Spleen (tissue), 11 donors: ENCODE measurements around the gene SCLT1. TPM values are rescaled to one million over a fixed set of nuclear protein-coding genes. Genes with fewer than 3 reads are reported as not detected.

Experiments used
- DNase-seq: peaks from one replicate; pipeline ENCODE4 v3.0.0-alpha.2; 2020
- H3K27ac ChIP-seq, 8 donors: fragments of 200-600 bp; sonication (generic) in 7 of 8; 1 replicate in 4 of 8; 2 replicates in 4 of 8; pipeline versions ENCODE4 v1.5.0 to v1.8.0; 2016 to 2021; ENCODE audit warnings: inconsistent platforms in 4 of 8, mild to moderate bottlenecking in 4 of 8, moderate library complexity in 1 of 8
- H3K27me3 ChIP-seq, 7 donors: fragments of 200-600 bp; sonication (generic) in 6 of 7; replicated peaks in 1 of 7; 1 replicate in 4 of 7; 2 replicates in 3 of 7; pipeline versions ENCODE4 v1.5.0 to v1.8.0; 2016 to 2021; ENCODE audit warnings: inconsistent platforms in 3 of 7, mild to moderate bottlenecking in 1 of 7
- H3K36me3 ChIP-seq, 6 donors: fragments of 200-600 bp; sonication (generic) in 5 of 6; 1 replicate in 4 of 6; 2 replicates in 2 of 6; pipeline versions ENCODE4 v1.5.0 to v1.8.0; 2016 to 2021; ENCODE audit warnings: inconsistent platforms in 2 of 6
- H3K4me1 ChIP-seq, 6 donors: fragments of 200-600 bp; sonication (generic) in 5 of 6; 1 replicate in 3 of 6; 2 replicates in 3 of 6; pipeline versions ENCODE4 v1.5.0 to v1.8.0; 2016 to 2021; ENCODE audit warnings: inconsistent platforms in 3 of 6
- H3K4me3 ChIP-seq, 8 donors: fragments of 200-600 bp; sonication (generic) in 7 of 8; 1 replicate in 4 of 8; 2 replicates in 4 of 8; pipeline versions ENCODE4 v1.5.0 to v1.8.0; 2016 to 2021; ENCODE audit warnings: inconsistent platforms in 4 of 8, mild to moderate bottlenecking in 4 of 8, moderate library complexity in 2 of 8
- H3K9me3 ChIP-seq, 8 donors: fragments of 200-600 bp; sonication (generic) in 7 of 8; 1 replicate in 4 of 8; 2 replicates in 4 of 8; pipeline versions ENCODE4 v1.5.0 to v1.8.0; 2016 to 2021; ENCODE audit warnings: inconsistent platforms in 4 of 8
- CTCF ChIP-seq, 11 experiments: fragments of 200-600 bp in 7 of 11; fragments of 450-650 bp in 4 of 11; sonication (generic) in 4 of 11; IDR thresholded peaks in 8 of 11; conservative IDR thresholded peaks in 3 of 11; 1 replicate in 7 of 11; 2 replicates in 4 of 11; pipeline versions ENCODE4 v1.4.0 to v1.8.0; 2016 to 2021; ENCODE audit warnings: antibody characterized with exemption in 11 of 11, inconsistent platforms in 4 of 11, mild to moderate bottlenecking in 1 of 11
- POLR2A ChIP-seq, 3 donors: fragments of 450-650 bp; IDR thresholded peaks; one replicate each; pipeline ENCODE4 v1.5.1; 2017; ENCODE audit warnings: antibody characterized with exemption in 3 of 3, mild to moderate bottlenecking in 1 of 3
- POLR2AphosphoS5 ChIP-seq, 3 donors: sonication (generic); formaldehyde crosslinking; IDR thresholded peaks; one replicate each; pipeline ENCODE4 v1.5.1; 2017; ENCODE audit warnings: antibody characterized with exemption in 3 of 3
- WGBS, 5 donors: extraction: QIAGEN DNeasy Blood & Tissue Kit in 3 of 5; methylation state at CpG; one replicate each; pipeline versions ENCODE4 v1.1.5 to v1.1.7; 2013 to 2018; 5-methylcytosine and 5-hydroxymethylcytosine counted together
- intact Hi-C: fragments of 100-400 bp; cut with DNase I; formaldehyde crosslinking; loops from one replicate; pipeline ENCODE4 v1.15.0; 2023; ENCODE audit warnings: low total_unique reads
- polyA plus RNA-seq, 3 donors: library from polyadenylated mRNA; stranded (reverse); fragments of 200-250 nt; gene quantifications; one replicate each; pipeline ENCODE4 v1.2.1, GENCODE V29; 2013
- total RNA-seq, 7 donors: library from RNA; depleted of rRNA in 3 of 7; stranded (reverse); fragments of >200 nt in 3 of 7; fragmentation: NEBNext Ultra II Directional in 4 of 7; extraction: Animal tissue kit (Norgen Biotek cat#: 25700) in 4 of 7; gene quantifications; one replicate each; pipeline versions ENCODE4 v1.1.0 to v1.2.1, GENCODE V29; 2016 to 2021
- donor health status: healthy with polysubstance abuse.
- donor health status: DM: no; HTN: no; CAD: no; lungs with moderate emphysema.
- donor health status: DM: no; HTN: no; CAD: no.
- donor health status: Bipolar disorder and iron deficiency.
- donor health status: healthy.
- donor health status: DM: no; HTN: no; CAD: no.
- donor health status: DM: yes; HTN: yes; CAD: no.

Gene SCLT1
- total and polyA plus RNA-seq, 10 donors = 6.7 to 43.7 (median 30.3) TPM

GRCh38 chr4:129059028-129059427 is 34.3 kb downstream of the SCLT1 start:
- DNase-seq = no peak
- Histone ChIP-seq H3K27ac (no peak overlapping the region), H3K4me3 (no peak overlapping the region), H3K36me3 (peaks cover 0 to 40% (median 12%) of the 10 kb centered on the region in 6 donors), H3K27me3 (no peaks in the 10 kb centered on the region), H3K9me3 (peaks cover 10 to 100% (median 100%) of the 10 kb centered on the region in 8 donors), H3K4me1 (no peaks in the 10 kb centered on the region)
- intact Hi-C loops = no loop called here
- no peak for TF ChIP-seq POLR2AphosphoS5 (IDR thresholded peaks at IDR 0.05)
- TF ChIP-seq CTCF (IDR thresholded peaks at IDR 0.05 in 8 of 11, conservative IDR thresholded peaks at IDR 0.05 in 3 of 11) = no peak
- TF ChIP-seq POLR2A (IDR thresholded peaks at IDR 0.05) = no peak

GRCh38 chr4:129046055-129046959 is 47.0 kb downstream of the SCLT1 start:
- DNase-seq = no peak
- WGBS, 5 donors = 84 to 97% (median 90%) methylated on average over 1 of the region's 1 CpG
- Histone ChIP-seq H3K36me3 (peaks cover 0 to 16% (median 0%) of the 10 kb centered on the region in 6 donors), H3K4me1 (no peaks in the 10 kb centered on the region), H3K9me3 (peaks cover 2 to 25% (median 20%) of the 10 kb centered on the region in 8 donors), H3K27ac (no peak overlapping the region), H3K4me3 (no peak overlapping the region), H3K27me3 (no peaks in the 10 kb centered on the region)
- TF ChIP-seq CTCF (IDR thresholded peaks at IDR 0.05 in 8 of 11, conservative IDR thresholded peaks at IDR 0.05 in 3 of 11) (no peak), POLR2AphosphoS5 (IDR thresholded peaks at IDR 0.05) (no peak), POLR2A (IDR thresholded peaks at IDR 0.05) (no peak)
- intact Hi-C loops = no loop called here

DNA sequence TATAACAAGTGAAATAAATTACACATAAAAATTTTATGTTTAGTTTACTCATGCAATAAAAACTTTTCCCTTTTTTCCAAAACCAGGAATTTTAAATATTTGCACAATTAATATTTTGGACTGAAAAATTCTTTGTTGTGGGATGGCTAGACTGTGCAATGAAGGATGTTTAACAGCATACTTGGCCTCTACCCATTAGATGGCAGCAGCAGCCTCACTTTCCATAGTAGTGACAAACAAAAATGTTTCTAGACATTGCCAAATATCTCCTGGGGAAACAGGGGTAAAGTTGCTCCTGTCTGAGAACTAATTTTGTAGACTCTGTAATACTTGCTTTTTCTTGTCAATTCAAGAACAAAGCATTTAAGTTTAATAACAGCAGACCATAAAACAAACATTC is 49.8 kb downstream of the SCLT1 start:
- H3K9me3 ChIP-seq = peaks cover 0 to 4% (median 0%) of the 10 kb centered on the region in 8 donors

More for the DNA sequence above, 49.8 kb downstream of the SCLT1 start:
- H3K4me3 ChIP-seq = no peak overlapping the region
- no peak for DNase-seq
- H3K27ac ChIP-seq = no peak overlapping the region
- H3K36me3 ChIP-seq = peaks cover 0 to 33% (median 2%) of the 10 kb centered on the region in 6 donors
- no peak for TF ChIP-seq POLR2A (IDR thresholded peaks at IDR 0.05)
- no peak for TF ChIP-seq CTCF (IDR thresholded peaks at IDR 0.05 in 8 of 11, conservative IDR thresholded peaks at IDR 0.05 in 3 of 11)
- TF ChIP-seq POLR2AphosphoS5 (IDR thresholded peaks at IDR 0.05) = no peak
- H3K4me1 ChIP-seq = no peaks in the 10 kb centered on the region
- no peaks in the 10 kb centered on the region for H3K27me3 ChIP-seq
- intact Hi-C loops = no loop called here
